IPS-NIHi7 (cell line): ENCODE results near the gene CMKLR1.

Experiments
- DNase-seq: peaks from one replicate; pipeline ENCODE4 v3.0.0; 2012; ENCODE audit warnings: mixed read lengths; ENCODE audit errors: extremely low spot score

CMKLR1 gene

DNA sequence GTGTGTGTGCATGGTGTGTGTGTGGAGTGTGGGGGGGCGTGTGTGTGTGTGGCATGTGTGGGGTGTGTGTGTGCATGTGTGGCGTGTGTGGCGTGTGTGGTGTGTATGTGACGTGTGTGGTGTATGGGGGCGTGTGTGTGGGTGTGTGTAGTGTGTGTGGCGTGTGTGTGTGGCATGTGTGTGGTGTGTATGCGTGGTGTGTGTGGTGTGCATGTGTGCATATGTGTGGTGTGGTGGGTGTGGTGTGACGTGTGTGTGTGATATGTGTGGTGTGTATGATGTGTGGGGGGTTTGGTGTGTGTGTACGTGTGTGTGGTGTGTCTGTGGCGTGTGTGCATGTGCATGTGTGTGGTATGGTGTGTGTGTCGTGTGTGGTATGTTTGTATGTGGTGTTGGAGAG, 24.1 kb upstream of the CMKLR1 start:
- DNase-seq: no peak

GRCh38 chr12:108361606-108362005, 22.5 kb upstream of the CMKLR1 start:
- no peak for DNase-seq

DNA sequence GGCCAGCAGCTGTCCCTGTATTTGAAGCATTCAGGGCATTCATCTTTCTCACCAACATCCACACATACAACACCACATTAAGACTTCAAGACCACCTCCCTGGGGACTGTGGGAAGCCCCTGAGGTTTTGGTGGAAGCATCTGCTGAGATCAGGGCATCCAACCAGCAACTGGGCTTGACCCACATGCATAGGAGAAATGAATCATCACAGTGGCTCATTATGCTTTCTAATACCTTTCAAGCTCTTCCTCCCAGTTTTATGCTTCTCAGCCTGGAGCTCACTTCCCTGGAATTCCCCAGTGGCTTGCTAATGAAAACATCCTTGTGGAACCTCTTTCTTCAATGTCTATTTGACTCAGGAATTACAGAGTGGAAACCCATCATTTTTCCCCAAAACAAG, 21.4 kb upstream of the CMKLR1 start:
- DNase-seq: no peak

DNA sequence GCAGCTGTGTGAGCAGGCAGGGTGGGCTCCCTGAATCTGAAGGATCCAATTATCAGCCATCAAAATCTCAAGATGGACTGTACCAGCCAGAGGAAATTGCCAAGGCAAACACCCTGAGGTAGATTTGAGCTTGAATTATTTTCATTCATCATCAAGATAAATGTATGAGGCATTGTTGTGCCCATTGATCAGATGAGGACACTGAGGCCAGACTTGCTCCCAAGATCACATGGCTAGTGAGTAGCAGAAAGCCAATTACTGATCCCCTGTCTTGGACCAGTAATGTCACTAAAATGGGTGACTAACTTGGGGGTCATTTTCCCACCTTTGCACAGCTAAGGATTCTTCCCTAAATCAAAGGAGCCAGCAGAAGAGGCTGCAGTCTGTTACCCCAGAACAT, 20.9 kb upstream of the CMKLR1 start:
- DNase-seq: no peak

GRCh38 chr12:108358580-108358965, 19.5 kb upstream of the CMKLR1 start:
- no peak for DNase-seq

DNA sequence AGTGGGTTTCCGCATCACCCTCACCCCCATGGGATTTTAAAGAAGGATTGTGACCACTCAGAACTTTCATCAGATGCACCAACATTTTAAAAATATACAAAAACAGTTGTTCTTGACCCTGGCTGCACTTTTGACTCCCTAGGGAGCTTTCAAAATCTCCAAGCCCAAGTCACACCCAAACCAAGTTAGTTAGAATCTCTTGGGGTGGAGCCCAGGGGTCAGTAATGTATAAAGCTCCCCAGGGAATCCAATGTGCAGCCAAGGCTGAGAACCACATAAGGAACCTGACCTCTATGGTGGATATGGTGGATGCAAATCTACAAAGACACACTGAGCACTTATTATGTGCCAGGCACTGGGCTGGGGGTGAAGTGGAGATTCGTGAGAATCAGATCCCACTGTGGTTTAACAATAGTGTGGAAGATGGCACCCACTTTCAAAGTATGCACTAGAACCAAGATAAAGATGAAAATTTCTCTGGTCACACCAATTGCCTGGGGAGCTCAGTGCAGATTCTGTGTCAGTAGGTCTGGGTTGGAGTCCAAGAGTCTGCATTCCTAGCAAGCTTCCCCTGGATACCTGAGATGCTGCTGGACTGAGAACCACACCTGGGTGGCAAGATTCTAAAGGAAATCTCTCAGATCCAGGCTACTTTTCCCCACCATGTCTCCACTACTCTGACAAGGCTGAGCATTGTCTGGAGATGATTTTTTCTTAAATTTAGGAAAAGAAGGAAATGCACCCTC, 18.9 kb upstream of the CMKLR1 start:
- DNase-seq: no peak

DNA sequence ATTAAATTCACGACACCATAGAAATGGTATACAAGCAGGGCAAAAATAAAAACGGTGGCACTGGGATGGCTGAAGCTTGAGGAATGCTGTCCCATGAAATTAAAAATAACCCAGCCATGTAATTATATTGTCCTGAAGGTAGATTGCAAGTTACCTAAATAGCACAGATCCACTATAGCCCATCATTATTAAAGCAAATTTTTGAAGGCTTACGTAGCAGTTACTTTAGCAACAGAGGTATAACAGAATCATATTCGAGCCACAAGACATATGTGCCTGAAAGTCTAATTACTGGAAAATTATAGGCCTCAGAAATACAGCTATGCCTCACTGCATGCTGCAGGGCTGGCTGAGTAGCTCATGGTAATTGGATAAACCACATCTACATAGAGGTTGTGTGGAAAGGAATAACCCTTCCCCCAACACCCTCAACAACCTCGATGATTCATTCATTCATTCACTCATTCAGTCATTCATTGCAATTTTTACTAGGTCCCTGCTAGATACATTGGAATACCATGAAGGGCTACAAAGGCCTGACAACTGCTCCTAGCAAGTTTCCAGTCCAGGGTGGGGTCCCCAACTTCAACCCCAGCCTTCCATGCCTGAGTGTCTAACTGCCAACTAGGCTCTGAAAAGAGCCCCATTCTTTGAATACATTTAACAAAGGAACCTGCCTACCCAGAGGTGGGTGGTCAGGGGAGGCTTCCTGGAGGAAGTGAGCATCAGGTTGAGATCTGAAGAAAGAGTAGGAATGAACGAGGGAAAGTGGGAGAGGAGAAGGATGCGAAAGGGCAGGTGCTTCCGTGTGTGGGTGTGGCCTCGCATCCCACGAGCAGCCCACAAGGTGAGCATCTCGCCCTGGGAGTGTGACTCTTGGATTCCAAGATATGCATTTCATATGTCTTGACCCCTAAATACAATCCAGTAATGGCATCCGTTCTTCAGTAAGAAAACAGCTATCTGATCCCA, 18.0 kb upstream of the CMKLR1 start:
- DNase-seq: no peak

DNA sequence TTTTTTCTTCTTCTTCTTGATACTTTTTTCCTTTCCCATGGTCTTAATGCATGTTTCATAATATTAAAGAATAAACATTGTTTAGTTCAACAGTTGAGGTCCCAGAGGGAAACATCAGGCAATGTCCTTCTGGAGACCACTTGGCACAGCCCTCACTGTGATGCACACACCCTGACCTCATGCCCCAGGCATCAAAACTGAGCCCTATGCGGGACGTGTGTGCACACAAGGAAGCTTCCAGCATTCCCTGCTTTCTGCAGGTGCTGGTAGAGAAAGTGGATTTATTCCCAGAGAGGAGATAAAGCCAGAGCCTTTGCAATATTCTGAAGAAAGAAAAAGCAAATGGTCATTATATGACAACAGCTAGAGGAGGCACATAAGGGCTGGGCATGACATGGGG, 16.0 kb upstream of the CMKLR1 start:
- no peak for DNase-seq

- no peak for DNase-seq
Measured at GRCh38 chr12:108352591-108352990, 13.5 kb upstream of the CMKLR1 start.

DNA sequence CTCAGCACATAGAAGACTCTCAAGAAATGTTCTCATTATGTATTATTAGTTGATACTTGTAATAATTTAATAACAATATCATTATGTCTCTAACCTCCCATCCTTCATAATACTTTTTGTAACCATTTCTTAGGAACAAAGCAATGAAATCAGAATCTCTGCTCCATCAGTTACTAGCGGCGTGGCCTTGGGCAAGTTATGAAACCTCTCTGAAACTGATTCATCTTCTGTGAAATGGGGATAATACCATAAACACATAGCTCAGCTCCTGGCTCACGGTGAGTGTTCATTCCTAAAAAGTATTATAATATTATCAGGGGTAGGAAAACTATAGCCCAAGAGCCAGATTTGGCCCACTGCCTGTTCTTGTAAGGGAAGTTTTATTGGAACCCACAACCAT, 11.4 kb upstream of the CMKLR1 start:
- no peak for DNase-seq

GRCh38 chr12:108349278-108349688, 10.2 kb upstream of the CMKLR1 start:
- no peak for DNase-seq

- no peak for DNase-seq
Measured at GRCh38 chr12:108348842-108349241, 9.7 kb upstream of the CMKLR1 start.

DNA sequence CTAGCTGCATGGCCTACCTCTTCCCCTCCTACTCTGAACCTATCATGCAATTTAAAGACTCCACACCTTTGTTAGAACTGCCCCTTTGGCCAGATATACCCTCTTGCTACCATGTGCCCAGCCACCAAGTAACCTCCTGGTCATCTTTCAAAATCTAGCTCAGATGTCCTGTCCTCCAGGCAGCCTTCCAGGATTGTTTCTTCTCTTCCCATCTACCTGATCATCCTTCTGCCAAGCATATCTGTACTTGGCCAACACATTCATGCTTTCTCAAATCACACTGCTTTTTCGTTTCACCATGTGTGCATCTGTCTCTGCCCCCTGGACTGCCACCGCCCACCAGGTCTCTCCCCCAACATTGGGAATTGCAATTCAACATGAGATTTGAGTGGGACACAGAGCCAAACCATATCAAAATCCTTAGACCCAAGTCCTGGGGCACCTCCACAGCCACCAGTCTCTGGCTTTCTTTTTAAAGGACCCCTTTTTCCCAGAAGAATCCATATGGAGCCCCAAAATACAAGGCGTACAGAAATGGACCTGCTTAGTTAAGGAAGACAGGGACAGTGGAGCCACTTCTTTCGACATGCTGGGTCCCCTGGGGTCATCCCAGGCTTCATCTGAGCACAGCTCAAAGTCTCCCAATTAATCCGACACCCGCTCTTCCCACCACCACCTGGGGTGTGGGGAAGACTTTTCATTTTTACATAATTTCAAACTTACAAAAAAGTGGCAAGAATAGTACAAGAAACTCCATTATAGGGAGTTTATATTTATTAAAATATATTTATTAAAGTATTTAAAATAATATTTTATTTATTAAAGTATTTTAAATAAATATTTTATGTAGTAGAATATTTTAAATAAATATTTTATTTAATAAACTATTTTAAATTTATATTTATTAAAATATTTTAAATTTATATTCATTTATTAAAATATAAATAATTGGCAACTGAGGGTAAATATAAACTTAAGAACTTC, 7.9 kb upstream of the CMKLR1 start:
- DNase-seq: no peak

DNA sequence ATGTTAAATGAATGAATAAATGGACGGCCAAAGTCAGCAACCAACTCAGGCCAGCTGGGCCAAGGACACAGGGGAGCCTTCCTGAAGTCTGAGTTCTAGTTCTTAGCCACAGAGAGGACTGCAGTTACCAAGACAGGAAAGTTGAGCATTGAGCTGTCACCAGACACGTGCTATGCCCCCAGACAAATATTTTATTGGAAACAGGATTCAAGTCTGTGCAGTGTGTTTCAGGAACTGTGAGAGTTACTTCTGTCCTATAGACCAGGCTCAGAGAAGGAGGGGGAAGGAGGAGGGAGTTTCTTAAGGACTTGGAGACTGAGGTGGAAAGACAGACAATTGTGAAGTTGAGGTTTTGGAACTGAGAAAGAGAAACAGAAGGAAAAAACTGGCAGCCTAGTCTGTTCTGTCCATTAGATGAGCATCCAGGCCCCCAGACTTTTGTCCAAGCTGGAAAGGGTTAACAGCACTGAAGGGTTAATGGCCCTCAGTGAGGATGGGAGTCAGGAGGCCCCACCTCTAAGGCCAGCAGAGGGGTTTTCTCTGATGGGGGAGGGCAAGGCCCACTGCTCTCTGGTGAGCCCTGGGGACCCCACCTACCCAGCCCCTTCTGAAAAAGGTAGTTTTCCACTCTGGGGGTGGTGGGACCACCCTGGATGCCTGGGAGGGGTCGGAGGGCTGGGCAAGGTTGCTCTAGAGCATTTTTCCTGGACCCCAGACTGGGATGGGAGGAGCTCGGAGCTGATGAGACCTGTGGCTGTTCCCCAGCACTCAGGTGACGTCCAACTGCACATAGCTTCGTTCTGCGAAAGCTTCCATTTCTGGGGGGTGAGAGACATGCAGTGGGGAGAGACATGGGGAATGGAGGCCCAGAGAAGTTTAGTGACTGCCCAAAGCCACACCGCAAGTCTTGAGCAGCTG, 6.9 kb upstream of the CMKLR1 start:
- DNase-seq: no peak

DNA sequence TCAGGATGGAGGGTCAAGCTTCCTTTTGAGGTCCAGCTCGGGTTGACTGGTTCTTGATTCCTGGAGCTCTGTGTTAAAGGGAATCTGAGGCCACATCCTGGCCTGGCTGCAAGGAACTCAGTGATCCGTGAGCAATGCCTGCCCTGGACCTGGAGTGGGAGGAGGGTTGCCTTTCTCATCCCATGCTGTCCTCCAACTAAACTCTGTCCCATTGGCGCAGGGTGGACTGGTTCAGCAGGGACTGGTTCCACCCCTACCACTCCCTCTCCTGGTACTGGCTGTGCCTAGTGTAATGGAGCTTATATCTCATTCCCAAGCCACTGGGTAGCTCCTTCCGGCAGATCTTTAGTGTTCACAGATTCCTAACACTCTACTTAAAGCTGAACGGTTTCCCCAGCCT, 3.9 kb upstream of the CMKLR1 start:
- no peak for DNase-seq

DNA sequence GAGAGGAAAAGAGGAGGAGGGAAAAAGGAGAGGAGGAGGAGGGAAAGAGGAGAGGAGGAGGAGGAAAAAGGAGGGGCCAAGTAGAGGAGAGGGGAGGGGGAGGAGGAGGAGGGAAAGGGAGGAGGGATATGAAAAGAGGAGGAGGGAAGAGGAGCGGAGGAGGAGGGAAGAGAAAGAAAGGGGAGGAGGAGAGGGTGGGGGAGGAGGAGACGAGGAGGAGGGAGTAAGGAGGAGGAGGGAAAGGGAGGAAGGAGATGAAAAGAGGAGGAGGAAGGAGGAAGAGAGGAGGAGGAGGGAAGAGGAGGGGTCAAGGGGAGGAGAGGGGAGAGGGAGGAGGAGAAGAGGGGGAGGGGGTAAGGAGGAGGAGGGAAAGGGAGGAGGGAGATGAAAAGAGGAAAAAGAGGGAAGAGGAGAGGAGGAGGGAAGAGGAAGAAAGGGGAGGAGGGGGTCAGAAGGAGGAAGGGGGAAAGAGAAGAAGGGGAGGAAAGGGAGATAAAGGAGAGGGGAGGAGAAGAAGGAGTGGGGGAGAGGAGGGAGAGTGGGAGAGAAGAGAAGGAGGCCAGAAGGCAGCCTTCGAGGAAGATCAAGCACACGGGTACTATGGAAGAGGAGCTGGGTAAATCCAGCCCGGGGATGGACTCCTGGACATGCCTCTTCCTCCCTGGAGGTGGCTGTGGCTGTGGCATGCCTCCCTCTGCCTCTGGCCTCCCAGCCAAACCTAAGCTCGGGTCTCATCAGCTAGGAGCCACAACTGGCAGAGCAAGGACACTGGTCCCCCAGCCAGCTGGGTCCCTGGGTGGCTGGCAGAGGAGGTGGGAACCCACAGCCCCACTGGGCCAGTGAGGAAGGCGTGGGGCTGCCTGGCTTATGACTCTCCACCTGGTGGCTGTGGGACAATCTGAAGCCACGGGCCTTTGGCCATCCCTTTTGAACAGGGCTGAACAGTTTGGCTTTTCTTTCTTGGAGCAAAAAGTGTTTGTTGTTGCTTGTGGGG, 3.0 kb upstream of the CMKLR1 start:
- no peak for DNase-seq

GRCh38 chr12:108341356-108341755, 2.2 kb upstream of the CMKLR1 start:
- DNase-seq: no peak

DNA sequence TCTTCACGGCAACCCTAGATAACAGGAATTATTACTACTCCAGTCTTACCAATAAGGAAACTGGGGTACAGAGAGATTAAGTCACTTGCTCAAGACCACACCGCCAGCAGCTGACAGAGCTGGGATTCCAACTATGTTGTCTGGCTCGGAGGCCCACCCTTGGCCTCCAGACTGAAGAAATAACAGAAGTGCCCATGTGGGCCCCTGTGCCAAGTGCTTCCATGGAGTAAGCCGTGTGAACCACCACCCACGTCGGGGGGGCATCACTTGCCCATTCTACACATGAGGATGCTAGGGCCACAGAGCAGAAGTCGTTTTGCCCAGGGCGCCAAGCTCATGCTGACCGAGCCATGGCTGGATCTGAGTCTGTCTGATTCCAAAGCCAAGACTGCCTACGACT, 926 bp upstream of the CMKLR1 start:
- no peak for DNase-seq
